Stimulated activated CD8-positive, alpha-beta memory T cell treated with anti-CD3 and anti-CD28 coated beads, Interleukin-7, amount 100 ng/mL, for 1 hour (primary cell): ENCODE results near the gene KCNT1.

ENCODE experiments used
- DNase-seq, 2 donors: peaks; one replicate each; pipeline ENCODE4 v3.0.0-alpha.2; 2020; ENCODE audit warnings: low read depth in 2 of 2

The KCNT1 gene

DNA sequence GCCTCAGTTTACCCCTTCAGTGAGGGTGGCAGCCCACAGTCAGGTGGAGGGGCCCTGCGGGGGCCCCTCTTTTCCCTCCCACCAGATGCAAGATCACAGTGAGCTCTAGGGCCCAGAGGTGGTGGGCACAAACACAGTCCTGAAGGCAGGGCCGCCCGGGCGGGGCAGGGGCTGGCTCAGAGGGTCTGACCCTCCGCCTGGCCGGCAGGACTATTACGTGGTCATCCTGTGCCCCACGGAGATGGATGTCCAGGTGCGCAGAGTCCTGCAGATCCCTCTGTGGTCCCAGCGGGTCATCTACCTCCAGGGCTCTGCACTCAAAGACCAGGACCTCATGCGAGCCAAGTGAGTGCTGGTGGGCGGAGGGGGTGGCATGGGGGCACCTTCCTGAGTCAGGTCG is 63.4 kb downstream of the KCNT1 start:
- no peak for DNase-seq

DNA sequence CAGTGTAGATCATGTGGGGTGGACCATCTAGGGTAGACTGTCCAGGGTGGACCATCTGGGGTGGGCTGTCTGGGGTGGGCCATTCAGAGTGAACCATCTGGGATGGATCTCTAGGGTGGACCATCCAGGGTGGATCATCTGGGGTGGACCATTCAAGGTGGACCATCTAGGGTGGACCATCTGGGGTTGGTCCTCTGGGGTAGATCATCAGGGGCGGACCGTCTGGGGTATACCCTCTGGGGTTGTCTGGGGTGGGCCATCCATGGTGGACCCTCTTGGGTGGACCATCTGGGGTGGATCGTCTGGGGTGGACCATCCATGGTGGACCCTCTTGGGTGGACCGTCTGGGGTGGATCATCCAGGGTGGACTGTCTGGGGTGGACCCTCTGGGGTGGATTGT is 64.3 kb downstream of the KCNT1 start:
- DNase-seq, result no peak

DNA sequence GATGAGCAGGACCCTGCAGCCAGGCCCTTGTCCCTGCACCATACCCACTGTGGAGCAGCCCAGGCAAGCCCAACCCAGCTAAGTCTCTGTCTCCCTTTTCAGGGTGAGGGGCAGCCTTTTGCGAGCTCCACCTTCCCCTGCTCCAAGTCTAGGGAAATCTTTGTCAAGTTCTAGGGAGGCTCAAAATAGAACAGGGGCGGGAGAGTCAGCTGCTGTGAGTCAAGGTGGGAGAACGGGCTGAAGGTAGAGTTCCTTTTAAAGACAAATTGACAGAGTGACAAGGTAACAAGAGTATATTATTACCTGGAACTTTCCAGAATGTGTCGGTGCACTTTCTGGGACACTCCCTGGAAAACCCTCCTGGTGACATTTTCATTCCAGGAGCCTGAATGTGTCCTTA is 64.7 kb downstream of the KCNT1 start:
- DNase-seq, result no peak

DNA sequence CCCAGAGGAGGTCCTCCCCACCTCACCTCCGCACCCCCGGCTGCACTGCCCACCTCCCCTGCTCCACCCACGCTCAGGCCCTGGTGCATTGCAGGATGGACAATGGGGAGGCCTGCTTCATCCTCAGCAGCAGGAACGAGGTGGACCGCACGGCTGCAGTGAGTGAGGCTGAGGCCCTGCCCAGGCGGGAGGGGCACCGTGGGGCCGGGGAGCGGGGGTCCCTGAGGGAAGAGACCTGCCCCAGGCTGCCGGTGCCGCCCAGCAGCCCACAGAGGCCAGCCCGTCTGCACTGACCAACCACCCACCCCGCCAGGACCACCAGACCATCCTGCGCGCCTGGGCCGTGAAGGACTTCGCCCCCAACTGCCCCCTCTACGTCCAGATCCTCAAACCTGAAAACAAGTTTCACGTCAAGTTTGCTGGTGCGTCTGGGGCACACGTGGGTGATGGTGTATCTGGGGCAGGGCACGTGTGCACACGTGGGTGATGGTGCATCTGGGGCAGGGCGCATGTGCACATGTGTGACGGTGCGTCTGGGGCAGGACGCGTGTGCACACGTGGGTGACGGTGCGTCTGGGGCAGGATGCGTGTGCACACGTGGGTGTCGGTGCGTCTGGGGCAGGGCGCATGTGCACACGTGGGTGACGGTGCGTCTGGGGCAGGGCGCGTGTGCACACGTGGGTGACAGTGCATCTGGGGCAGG is 66.7 kb downstream of the KCNT1 start:
- no peak for DNase-seq

DNA sequence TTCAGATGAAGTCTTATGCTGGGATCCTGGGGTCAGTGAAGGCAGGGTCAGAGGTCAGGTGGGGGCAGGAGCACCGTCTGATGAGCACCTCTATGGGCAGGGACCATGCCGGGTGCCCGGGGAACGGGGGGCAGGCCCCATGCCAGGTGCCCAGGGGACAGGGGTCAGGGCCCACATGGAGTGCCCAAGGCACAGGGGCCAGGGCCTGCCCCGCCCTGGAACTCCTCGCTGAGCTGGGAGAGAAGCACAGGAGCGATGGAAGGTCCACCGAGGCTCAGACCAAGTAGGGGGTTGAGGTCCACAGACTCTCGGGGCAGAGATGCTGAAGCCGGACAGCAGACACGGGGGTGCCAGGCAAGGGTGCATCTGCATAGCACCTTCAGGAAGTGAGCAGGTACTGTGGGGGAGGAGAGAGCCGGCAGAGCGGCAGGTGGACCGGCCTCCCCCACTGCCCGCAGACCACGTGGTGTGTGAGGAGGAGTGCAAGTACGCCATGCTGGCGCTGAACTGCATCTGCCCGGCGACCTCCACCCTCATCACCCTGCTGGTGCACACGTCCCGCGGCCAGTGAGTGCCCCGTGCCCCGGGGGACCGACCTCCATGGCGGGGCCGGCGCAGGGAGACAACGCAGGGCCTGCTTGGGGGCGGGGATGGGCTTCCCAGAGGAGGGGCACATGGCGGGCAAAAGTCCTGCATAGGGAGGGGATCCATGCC is 67.7 kb downstream of the KCNT1 start:
- DNase-seq, result no peak

DNA sequence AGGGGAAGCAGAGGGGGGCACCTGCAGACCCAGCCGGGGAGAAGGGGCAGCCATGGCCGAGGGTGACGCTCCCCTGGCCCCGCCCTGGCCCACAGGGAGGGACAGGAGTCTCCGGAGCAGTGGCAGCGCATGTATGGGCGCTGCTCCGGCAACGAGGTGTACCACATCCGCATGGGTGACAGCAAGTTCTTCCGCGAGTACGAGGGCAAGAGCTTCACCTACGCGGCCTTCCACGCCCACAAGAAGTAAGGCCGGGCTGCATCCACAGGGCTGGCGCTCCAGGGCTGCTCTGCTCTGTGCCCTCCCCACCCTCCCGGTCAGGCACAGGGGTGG is 68.2 kb downstream of the KCNT1 start:
- no peak for DNase-seq

DNA sequence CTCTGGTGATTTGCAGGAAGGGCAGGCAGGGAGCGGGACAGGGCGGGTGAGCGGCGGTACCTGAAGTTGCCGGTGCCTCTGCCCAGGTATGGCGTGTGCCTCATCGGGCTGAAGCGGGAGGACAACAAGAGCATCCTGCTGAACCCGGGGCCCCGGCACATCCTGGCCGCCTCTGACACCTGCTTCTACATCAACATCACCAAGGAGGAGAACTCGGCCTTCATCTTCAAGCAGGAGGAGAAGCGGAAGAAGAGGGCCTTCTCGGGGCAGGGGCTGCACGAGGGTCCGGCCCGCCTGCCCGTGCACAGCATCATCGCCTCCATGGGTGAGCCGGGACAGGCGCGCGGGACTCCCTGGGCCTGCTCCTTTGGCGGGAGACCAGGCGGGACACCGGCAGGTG is 68.8 kb downstream of the KCNT1 start:
- no peak for DNase-seq

DNA sequence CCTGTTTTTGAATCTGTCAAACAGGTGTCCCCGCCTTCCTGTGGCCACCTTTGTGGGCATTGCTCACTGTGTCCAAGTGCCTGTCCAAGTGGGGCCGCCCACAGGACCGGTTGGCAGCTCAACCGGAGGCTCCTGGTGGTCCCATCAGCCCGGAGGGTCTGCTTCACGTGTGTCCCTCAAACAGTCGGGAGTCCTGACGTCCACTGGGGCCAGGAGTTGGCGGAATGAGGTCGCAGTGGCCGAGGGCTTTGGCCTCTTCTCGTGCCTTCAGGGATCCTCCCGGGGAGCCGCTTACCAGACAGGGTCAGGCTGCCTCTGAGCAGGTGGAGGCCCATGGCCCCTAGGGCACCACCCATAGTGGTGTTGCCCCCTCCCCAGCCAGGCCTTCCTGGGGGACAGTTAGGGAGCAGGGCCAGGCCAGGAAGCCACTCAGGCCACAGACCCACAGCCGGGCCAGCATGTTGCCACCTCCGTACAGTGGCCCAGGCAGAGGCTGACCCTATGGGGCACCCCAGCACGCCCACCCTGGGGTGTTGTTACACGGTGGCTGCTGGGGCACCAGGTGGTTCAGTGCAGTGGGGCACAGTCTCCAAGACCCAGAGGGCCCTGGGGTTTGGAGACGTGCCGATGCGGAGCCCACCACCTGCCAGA is 69.5 kb downstream of the KCNT1 start:
- no peak for DNase-seq

DNA sequence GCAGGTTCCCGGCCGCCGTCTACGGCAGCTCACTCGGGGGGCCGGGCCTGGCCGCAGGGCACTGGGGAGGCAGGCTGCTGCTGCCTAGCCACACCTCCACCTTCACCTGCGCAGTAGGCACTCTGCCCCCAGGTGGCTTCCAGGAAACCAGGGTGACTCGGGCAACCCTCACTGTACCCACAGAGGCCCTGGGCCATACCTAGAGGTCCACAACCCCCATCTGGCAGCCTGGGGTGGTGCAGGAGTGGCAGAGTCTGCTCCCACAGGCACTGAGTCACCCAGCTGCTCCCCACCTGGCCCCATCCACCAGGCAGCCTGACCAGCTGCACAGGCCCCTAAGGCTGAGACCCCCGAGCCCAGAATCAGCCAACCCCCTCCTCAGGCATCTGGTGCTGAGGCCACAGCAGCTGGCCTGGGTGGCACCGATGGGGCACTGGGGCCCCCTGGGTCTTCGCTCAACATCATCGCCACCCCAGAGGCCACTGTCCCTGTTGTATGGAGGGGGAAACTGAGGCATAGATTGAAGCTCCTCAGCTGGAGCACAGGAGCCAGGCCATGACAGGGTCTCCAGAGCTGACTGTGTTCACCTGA is 70.2 kb downstream of the KCNT1 start:
- no peak for DNase-seq

DNA sequence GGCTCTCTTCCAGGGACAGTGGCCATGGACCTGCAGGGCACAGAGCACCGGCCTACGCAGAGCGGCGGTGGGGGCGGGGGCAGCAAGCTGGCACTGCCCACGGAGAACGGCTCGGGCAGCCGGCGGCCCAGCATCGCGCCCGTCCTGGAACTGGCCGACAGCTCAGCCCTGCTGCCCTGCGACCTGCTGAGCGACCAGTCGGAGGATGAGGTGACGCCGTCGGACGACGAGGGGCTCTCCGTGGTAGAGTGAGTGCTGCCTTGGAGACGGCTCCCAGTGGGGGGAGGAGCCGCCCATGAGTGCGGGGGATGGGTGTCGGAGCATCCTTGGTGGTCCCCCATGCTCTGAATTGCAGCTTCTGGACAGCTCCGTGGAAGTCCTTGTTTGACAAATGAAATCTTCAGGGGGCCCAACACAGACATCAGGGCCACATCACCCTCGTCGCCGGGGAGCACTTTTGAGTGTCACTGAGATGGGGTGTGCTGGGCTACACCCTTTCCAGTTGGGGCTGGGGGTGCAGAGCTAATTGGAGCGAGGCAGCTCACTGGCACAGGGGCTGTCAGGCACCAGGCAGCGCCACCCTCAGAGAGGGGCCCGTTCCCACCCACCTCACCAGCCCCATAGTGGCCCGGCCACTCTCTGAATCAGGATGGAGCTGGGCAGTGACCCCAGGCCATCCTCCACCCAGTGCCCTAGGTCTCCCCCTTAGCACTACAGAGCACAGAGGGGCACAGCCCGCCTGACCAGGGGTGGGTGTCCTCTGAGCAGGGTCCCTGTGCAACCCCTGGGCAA is 70.9 kb downstream of the KCNT1 start:
- no peak for DNase-seq

DNA sequence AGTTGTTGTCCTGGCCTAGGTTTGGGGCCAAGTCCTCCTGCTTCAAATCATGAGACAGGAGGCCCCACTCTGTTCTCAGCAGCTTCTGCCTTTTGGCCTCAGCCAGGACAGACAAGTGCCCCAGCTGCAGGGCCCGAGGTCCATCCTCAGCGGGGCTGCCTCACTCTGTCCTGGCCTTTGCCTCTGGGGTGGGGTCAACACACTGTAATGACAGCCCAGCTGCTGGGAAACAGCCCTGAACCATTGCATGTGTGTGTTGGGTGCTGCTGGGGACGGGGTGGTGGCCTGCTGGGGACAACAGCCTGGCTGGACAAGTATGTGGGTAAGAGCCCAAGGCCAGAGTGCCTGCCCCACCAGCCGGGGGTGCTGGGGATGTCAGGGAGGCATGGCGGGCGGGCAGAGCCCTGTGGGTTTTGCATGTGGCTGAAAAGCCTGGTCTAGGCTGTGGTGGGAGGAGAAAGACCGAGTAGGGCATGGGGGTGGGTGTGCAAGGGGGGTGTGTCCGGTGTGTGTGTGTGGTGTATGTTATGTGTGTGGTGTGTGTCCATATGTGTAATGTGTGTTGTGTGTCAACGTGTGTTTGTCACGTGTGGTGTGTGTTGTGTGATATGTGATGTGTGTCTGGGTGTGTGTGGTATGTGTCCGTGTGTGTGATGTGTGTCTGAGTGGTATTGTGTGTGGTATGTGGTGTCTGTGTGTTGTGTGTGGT is 71.7 kb downstream of the KCNT1 start:
- no peak for DNase-seq

DNA sequence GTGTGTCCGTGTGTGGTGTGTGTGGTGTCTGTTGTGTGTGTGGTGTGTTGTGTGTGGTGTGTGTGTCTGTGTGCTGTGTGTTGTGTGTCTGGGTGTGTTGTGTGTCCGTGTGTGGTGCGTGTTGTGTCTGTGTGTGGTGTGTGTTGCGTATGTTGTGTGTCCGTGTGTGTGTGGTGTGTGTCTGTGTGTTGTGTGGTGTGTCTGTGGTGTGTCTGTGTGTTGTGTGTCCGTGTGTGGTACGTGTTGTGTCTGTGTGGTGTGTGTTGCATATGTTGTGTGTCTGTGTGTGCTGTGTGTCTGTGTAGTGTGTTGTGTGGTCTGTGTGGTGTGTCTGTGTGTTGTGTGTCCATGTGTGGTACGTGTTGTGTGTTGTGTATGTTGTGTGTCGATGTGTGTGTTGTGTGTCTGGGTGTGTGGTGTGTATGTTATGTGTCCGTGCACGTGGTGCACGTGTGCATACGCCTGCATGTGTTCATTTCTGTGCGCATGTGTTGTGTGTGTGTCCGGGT is 72.3 kb downstream of the KCNT1 start:
- DNase-seq, result no peak

DNA sequence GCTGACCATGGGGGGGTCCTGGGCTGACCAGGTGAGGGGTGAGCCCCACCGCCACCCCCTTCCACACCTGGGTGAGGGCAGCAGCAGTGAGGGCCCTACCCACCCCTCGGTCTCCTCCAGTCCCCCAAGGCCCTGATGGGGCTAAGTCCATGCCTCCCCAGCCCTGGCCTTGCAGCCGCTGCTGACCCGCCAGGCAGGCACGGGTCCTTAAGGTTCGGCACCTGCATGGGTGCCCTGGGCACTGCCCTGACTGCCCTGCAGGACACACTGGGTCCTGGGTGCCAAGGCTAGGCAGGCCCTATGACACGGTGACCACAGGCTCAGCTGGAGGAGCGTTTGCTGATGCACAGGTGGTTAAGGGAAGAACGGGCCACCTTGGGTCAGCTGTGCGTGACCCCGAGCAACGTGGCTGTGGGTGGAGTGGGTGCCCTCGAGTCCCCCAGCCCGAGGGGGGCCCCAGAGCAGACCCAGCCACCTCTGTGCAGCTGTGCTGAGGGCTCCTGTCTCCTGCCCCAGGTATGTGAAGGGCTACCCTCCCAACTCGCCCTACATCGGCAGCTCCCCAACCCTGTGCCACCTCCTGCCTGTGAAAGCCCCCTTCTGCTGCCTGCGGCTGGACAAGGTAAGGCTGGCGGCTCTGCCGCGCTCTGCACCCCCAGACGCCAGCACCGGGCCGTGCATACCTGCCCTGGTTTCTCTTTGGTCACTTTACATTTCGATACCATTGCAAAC is 73.0 kb downstream of the KCNT1 start:
- DNase-seq, result no peak

DNA sequence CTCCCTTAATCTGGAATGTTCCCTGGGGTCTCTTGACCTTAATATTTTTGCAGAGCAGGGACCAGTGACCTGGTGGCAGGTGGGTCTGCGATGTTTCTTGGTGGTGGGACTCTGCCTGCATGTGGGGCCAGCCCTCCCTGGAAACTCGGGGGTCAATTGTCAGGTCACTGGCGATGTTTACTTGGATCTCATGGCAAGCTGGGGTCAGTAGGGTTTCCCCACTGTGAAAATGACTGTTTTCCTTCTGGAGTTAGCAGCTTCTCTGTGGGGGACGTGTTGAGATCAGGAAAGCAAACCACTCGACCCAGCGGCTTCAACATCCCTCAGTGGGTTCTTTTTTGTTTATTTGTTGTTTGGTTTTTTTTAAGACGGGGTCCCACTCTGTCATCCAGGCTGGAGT is 73.9 kb downstream of the KCNT1 start:
- DNase-seq, result no peak

DNA sequence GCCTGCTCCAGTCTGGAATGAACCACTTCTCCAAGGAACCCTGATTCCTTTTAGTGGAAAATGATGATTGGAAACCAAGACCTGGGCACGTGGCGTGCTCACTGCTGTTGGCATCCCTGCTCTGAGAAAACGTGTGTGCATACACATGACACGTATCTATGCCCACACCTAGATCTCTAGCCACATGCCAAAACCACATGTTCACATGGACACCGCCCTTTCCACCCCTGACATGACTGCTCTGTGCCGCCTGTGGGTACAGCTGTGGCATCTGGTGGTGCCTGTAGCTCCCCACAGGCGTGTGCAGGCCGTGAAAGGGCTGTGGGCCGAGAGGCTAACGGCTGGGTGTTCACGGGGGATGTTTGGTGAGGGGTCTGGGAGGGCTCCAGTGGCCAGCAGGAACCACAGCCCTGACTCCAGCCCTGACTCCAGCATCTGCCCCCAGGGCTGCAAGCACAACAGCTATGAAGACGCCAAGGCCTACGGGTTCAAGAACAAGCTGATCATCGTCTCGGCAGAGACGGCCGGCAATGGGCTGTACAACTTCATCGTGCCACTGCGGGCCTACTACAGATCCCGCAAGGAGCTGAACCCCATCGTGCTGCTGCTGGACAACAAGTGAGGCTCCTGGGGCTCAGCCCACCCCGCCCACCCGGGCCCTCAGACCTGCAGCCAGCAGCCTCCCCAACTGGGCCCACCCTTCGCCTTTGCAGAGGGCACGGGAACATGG is 75.1 kb downstream of the KCNT1 start:
- no peak for DNase-seq

DNA sequence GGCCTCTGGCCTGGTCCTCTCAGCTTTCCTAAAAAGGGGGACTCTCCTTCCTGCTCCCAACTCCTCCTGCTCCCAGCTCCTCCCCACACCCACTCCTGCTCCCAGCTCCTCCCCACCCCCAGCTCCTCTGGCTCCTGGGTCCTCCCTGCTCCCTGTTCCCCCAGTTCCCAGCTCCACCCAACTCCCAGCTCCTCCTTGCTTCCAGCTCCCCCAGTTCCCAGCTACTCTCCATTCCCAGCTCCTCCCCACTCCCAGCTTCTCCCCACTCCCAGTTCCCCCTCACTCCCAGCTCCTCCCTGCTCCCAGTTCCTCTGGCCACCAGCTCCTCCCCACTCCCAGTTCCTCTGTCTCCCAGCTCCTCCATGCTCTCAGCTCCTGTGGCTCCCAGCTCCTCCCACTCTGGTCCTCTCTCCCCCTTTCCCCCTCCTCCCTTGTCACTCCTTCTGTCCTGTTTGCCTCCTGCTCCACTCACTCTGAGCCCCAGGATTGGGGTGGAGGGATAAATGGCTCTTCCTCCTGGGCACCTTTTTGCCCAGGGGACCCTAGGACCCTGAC is 75.7 kb downstream of the KCNT1 start:
- DNase-seq, result no peak

DNA sequence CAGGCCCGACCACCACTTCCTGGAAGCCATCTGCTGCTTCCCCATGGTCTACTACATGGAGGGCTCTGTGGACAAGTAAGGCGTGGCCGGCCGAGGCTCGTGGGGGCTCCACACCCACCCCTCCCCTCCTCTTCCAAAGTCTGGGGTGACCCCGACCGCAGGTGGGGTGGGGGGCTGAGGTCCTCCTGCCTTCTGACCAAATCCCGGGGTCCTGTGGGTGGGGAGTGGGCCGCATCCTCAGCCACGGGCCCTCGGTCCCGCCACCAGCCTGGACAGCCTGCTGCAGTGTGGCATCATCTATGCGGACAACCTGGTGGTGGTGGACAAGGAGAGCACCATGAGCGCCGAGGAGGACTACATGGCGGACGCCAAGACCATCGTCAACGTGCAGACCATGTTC is 76.4 kb downstream of the KCNT1 start:
- no peak for DNase-seq

DNA sequence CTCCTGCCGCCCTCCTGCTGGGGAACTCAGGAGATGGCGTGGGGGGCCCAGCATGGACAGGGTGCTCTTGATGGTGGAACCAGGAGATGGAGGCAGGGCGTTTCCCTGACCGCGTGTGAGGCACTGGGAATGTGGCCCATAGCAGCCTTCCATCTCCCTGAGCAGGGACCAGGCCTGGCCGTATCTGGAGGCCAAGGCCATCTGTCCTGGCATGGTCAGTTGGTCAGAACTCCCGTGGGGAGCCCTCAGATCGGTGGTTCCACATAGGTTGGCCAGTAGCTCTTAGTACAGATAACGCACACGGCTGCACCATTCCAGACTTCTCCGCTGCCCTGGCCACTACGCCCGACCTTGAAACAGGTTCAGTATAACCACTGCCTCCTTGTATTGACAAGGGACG is 77.6 kb downstream of the KCNT1 start:
- DNase-seq, result no peak

DNA sequence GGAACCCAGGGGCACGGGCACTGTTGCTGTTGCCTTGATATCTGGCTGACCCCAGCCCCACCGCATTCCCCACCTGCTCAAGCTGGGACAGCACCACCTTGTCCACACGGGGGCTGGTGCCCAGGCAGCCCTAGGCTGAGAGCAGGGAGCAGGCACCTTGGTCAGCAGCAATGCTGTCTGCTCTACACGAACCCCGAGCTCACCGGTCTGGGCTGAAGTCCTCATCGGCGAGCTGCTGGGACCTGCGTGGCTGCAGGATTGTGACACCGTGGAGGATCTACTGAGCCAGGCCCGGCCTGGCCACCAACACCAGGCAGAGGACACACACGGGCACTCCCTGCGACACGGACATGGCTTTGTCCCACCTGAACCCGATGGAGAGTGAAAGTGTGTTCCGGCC is 78.1 kb downstream of the KCNT1 start:
- no peak for DNase-seq

DNA sequence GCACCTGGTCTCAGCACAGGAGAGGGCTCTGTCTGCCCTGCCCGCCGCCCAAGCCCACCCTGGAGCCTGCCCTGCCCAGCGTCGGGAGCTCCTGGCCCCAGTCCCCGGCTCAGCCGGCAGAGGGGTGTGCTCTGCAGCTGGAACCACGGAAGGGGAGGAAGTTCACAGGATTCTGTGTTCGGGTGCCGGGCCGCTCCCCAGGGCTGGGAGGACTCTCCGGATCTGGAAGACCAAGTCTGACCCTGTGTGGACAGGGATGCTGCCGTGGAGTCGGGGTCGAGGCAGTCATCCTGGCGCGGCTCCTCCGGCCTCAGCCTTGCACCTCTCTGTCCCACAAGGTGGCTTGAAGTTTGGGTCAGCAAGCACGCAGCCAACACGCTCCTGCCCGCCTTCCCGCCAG is 78.6 kb downstream of the KCNT1 start:
- DNase-seq, result no peak
